Neural cell (in vitro differentiated cells): ENCODE results near the gene KRT7. TPM values are rescaled to one million over a fixed set of nuclear protein-coding genes. Genes with fewer than 3 reads are reported as not detected.

Experiments
- H2AFZ ChIP-seq: fragments of 200-600, 300-800 bp; sonication (generic), shearing (Covaris generic); 2 replicates; pipeline ENCODE4 v1.6.0; 2014; ENCODE audit warnings: low read depth, mild to moderate bottlenecking, antibody characterized with exemption, low read length, moderate library complexity
- H3F3A ChIP-seq: fragments of 200-600 bp; shearing (Covaris generic); 2 replicates; pipeline ENCODE4 v1.6.1; 2016; ENCODE audit warnings: mild to moderate bottlenecking, moderate library complexity, mixed read lengths, antibody characterized with exemption, low read length; ENCODE audit not compliant: insufficient read depth, poor library complexity, severe bottlenecking
- H3K27ac ChIP-seq: fragments of 200-600, 300-800 bp; sonication (generic), shearing (Covaris generic); 2 replicates; pipeline ENCODE4 v1.5.1; 2014; ENCODE audit warnings: mild to moderate bottlenecking, low read length, moderate library complexity
- H3K27me3 ChIP-seq: fragments of 300-800, 200-600 bp; sonication (generic), shearing (Covaris generic); 2 replicates; pipeline ENCODE4 v1.6.0; 2014; ENCODE audit warnings: mild to moderate bottlenecking, low read depth, low read length, moderate library complexity; ENCODE audit not compliant: insufficient read depth
- H3K36me3 ChIP-seq: fragments of 300-800, 200-600 bp; sonication (generic), shearing (Covaris generic); 2 replicates; pipeline ENCODE4 v1.5.1; 2014; ENCODE audit warnings: mild to moderate bottlenecking, antibody characterized with exemption, low read length, moderate library complexity; ENCODE audit not compliant: insufficient read depth
- H3K4me2 ChIP-seq: fragments of 300-800, 200-600 bp; sonication (generic), shearing (Covaris generic); 2 replicates; pipeline ENCODE4 v1.6.0; 2014; ENCODE audit warnings: mild to moderate bottlenecking, low read length
- H3K4me3 ChIP-seq: fragments of 300-800, 200-600 bp; sonication (generic), shearing (Covaris generic); 2 replicates; pipeline ENCODE4 v1.5.1; 2014; ENCODE audit warnings: mild to moderate bottlenecking, low read length, moderate library complexity
- H3K79me2 ChIP-seq: fragments of 200-600 bp; shearing (Covaris generic); replicated peaks from 2 replicates; pipeline ENCODE4 v1.6.0; 2014; ENCODE audit warnings: mild to moderate bottlenecking, low read length, moderate library complexity; ENCODE audit not compliant: insufficient read depth
- H3K9ac ChIP-seq: fragments of 300-800, 200-600 bp; sonication (generic), shearing (Covaris generic); 2 replicates; pipeline ENCODE4 v1.6.1; 2016; ENCODE audit warnings: mild to moderate bottlenecking, low read length, mixed read lengths
- H3K9me2 ChIP-seq: fragments of 200-600 bp; shearing (Covaris generic); 2 replicates; pipeline ENCODE4 v1.6.1; 2016; ENCODE audit warnings: mild to moderate bottlenecking, low read length, mixed read lengths; ENCODE audit not compliant: insufficient read depth
- H3K9me3 ChIP-seq: fragments of 200-600, 300-800 bp; sonication (generic), shearing (Covaris generic); 2 replicates; pipeline ENCODE4 v1.6.1; 2016; ENCODE audit warnings: mild to moderate bottlenecking, mixed run types, low read length, moderate library complexity, mixed read lengths
- H4K20me1 ChIP-seq: fragments of 200-600 bp; shearing (Covaris generic); 2 replicates; pipeline ENCODE4 v1.6.1; 2016; ENCODE audit warnings: mild to moderate bottlenecking, mixed run types; ENCODE audit not compliant: insufficient read depth
- EP300 ChIP-seq: fragments of 450-650 bp; conservative IDR thresholded peaks from 2 replicates; pipeline ENCODE4 v1.6.1; 2014; ENCODE audit warnings: antibody characterized with exemption, mild to moderate bottlenecking, moderate library complexity; ENCODE audit not compliant: poor library complexity, severe bottlenecking
- EZH2 ChIP-seq: fragments of 200-600, 300-800 bp; shearing (Covaris generic), sonication (generic); IDR thresholded peaks from 2 replicates; pipeline ENCODE4 v1.6.1; 2014; ENCODE audit warnings: antibody characterized with exemption, low read length, borderline replicate concordance, mild to moderate bottlenecking; ENCODE audit not compliant: insufficient read depth, poor library complexity, severe bottlenecking
- MXI1 ChIP-seq: fragments of 450-650 bp; conservative IDR thresholded peaks from 2 replicates; pipeline ENCODE4 v1.6.1; 2014; ENCODE audit warnings: antibody characterized with exemption, mild to moderate bottlenecking; ENCODE audit not compliant: poor library complexity, severe bottlenecking
- POLR2AphosphoS5 ChIP-seq: IDR thresholded peaks from 2 replicates; pipeline ENCODE4 v1.6.1; 2012
- RAD21 ChIP-seq: fragments of 450-650 bp; conservative IDR thresholded peaks from 2 replicates; pipeline ENCODE4 v1.6.1; 2014; ENCODE audit warnings: antibody characterized with exemption, mild to moderate bottlenecking, moderate library complexity
- SMC3 ChIP-seq: fragments of 450-650 bp; conservative IDR thresholded peaks from 2 replicates; pipeline ENCODE4 v1.6.1; 2014; ENCODE audit warnings: antibody characterized with exemption, mild to moderate bottlenecking, moderate library complexity; ENCODE audit not compliant: poor library complexity
- TAF1 ChIP-seq: IDR thresholded peaks from 2 replicates; pipeline ENCODE4 v1.6.1; 2012; ENCODE audit warnings: low read depth
- polyA plus RNA-seq: library from polyadenylated mRNA; depleted of rRNA; stranded (reverse); fragments of >200 nt; gene quantifications from 2 replicates; pipeline ENCODE4 v1.2.3, GENCODE V29; 2014
- TF ChIP-seq, protein P1 (sequence below): IDR thresholded peaks from 2 replicates; pipeline ENCODE4 v1.6.1; 2012; ENCODE audit warnings: borderline replicate concordance
- TF ChIP-seq, protein P2 (sequence below): fragments of 450-650 bp; IDR thresholded peaks from 2 replicates; pipeline ENCODE4 v1.5.1; 2014; ENCODE audit warnings: antibody characterized with exemption, mild to moderate bottlenecking, moderate library complexity; ENCODE audit not compliant: poor library complexity, severe bottlenecking

The KRT7 gene
- polyA plus RNA-seq, 1 donor from 2014 or later = not detected

DNA sequence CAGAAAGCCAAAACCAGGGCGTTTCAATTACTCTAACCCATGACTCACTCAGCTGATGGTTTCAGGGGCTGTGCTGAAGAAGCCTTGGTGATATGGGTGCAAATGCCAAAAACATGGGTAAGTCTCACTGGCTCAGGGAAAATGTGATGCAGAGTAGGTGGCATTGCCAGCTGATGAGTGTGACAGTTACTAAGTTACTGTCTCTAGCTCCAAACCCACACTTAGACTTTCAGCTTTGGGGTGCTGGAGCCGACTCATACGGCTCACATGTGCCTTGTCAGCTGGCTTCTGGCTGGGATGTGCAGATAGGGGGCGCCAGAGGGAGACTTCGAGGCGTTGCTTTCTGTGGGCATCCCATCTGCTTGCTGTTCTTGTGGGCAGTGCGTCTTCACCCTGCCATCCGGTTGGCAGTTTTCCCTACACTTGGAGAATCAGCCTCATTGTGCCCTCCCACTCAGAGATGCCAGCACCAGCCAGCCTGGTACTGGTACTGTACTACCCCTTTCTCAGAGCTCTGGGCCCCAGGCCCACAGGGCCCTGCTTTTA, 11.1 kb upstream of the KRT7 start:
- Histone ChIP-seq H3K4me3 (no peak overlapping the region), H4K20me1 (no peaks in the 10 kb centered on the region), H3K9me3 (no peaks in the 10 kb centered on the region), H3K27me3 (no peaks in the 10 kb centered on the region), H3K36me3 (no peaks in the 10 kb centered on the region), H3F3A (no peaks in the 10 kb centered on the region), H3K79me2 (no peaks in the 10 kb centered on the region), H3K9me2 (no peaks in the 10 kb centered on the region), H3K9ac (no peak overlapping the region), H3K27ac (no peak overlapping the region), H3K4me2 (no peak overlapping the region), H2AFZ (no peak overlapping the region)
- TF ChIP-seq EZH2 (no peak), POLR2AphosphoS5 (no peak), MXI1 (no peak), RAD21 (no peak), EP300 (no peak), SMC3 (no peak), TAF1 (no peak)
- TF ChIP-seq, protein P1, sequence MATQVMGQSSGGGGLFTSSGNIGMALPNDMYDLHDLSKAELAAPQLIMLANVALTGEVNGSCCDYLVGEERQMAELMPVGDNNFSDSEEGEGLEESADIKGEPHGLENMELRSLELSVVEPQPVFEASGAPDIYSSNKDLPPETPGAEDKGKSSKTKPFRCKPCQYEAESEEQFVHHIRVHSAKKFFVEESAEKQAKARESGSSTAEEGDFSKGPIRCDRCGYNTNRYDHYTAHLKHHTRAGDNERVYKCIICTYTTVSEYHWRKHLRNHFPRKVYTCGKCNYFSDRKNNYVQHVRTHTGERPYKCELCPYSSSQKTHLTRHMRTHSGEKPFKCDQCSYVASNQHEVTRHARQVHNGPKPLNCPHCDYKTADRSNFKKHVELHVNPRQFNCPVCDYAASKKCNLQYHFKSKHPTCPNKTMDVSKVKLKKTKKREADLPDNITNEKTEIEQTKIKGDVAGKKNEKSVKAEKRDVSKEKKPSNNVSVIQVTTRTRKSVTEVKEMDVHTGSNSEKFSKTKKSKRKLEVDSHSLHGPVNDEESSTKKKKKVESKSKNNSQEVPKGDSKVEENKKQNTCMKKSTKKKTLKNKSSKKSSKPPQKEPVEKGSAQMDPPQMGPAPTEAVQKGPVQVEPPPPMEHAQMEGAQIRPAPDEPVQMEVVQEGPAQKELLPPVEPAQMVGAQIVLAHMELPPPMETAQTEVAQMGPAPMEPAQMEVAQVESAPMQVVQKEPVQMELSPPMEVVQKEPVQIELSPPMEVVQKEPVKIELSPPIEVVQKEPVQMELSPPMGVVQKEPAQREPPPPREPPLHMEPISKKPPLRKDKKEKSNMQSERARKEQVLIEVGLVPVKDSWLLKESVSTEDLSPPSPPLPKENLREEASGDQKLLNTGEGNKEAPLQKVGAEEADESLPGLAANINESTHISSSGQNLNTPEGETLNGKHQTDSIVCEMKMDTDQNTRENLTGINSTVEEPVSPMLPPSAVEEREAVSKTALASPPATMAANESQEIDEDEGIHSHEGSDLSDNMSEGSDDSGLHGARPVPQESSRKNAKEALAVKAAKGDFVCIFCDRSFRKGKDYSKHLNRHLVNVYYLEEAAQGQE = no peak
- TF ChIP-seq, protein P2, sequence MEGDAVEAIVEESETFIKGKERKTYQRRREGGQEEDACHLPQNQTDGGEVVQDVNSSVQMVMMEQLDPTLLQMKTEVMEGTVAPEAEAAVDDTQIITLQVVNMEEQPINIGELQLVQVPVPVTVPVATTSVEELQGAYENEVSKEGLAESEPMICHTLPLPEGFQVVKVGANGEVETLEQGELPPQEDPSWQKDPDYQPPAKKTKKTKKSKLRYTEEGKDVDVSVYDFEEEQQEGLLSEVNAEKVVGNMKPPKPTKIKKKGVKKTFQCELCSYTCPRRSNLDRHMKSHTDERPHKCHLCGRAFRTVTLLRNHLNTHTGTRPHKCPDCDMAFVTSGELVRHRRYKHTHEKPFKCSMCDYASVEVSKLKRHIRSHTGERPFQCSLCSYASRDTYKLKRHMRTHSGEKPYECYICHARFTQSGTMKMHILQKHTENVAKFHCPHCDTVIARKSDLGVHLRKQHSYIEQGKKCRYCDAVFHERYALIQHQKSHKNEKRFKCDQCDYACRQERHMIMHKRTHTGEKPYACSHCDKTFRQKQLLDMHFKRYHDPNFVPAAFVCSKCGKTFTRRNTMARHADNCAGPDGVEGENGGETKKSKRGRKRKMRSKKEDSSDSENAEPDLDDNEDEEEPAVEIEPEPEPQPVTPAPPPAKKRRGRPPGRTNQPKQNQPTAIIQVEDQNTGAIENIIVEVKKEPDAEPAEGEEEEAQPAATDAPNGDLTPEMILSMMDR = no peak

DNA sequence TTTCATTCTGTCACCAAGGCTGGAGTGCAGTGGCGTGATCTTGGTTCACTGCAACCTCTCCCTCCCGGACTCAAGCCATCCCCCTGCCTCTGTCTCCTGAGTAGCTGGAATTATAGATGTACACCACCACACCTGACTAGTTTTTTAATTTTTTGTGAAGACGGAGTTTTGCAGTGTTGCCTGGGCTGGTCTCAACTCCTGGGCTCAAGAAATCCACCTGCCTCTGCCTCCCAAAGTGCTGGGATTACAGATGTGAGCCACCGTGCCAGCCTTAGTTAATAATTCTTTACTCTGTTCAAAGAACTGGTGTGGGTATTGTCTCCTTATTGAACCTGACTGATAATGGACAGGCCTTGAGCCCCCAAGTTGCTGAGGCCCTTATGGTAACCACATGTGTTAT, 10.4 kb upstream of the KRT7 start:
- H3K9me3 ChIP-seq = no peaks in the 10 kb centered on the region
- H3K4me3 ChIP-seq = no peak overlapping the region
- H3K27ac ChIP-seq = no peak overlapping the region
- no peak overlapping the region for H2AFZ ChIP-seq
- no peaks in the 10 kb centered on the region for H3K79me2 ChIP-seq
- no peaks in the 10 kb centered on the region for H3F3A ChIP-seq
- H3K36me3 ChIP-seq = no peaks in the 10 kb centered on the region
- H3K27me3 ChIP-seq = no peaks in the 10 kb centered on the region
- H3K9ac ChIP-seq = no peak overlapping the region
- no peaks in the 10 kb centered on the region for H3K9me2 ChIP-seq
- no peaks in the 10 kb centered on the region for H4K20me1 ChIP-seq
- TF ChIP-seq SMC3 (no peak), TAF1 (no peak), RAD21 (no peak), EP300 (no peak), MXI1 (no peak), POLR2AphosphoS5 (no peak), EZH2 (no peak)
- TF ChIP-seq, protein P2 = no peak
- no peak overlapping the region for H3K4me2 ChIP-seq
